ENCODE measurements around the gene ABCA7. TPM values are rescaled to one million over a fixed set of nuclear protein-coding genes. Genes with fewer than 3 reads are reported as not detected.

Gene ABCA7
- total and polyA plus RNA-seq, 2 of the 8 experiments (the other 6 are each of a cell fraction or from before 2014, with no cell fraction given), result 10.4 to 25.6 TPM

GRCh38 chr19:1040476-1041271 is 767 bp downstream of the ABCA7 start (continued):
- TF ChIP-seq TAF1 (IDR thresholded peaks at IDR 0.05; ENCODE audit: low read depth, low read length), result no peak
- TF ChIP-seq KDM1A (IDR thresholded peaks at IDR 0.05; ENCODE audit: borderline replicate concordance, low read length), result peak; percentile 79
- TF ChIP-seq CHD2 (IDR thresholded peaks at IDR 0.05; ENCODE audit: low read length), result peak; percentile 93
- peak; percentile 69 for TF ChIP-seq SAP30 (IDR thresholded peaks at IDR 0.05; ENCODE audit: insufficient read depth, insufficient replicate concordance, low read length)
- TF ChIP-seq POLR2A (IDR thresholded peaks at IDR 0.05; ENCODE audit: control extremely low read depth in 1 of 2, low read depth in 2 of 2, low read length in 2 of 2), result peak in 1 of 2 experiments; percentile 35; a peak in 1 of 3 replicates
- no peak for TF ChIP-seq MAX (IDR thresholded peaks at IDR 0.05)
- TF ChIP-seq CTCF (IDR thresholded peaks at IDR 0.05; ENCODE audit: control extremely low read depth in 1 of 3, insufficient read depth in 1 of 3, low read depth in 1 of 3, low read length in 3 of 3), result no peak
- TF ChIP-seq PHF8 (conservative IDR thresholded peaks at IDR 0.05; ENCODE audit: low read depth, low read length), result no peak
- TF ChIP-seq RXRA (IDR thresholded peaks at IDR 0.05; ENCODE audit: insufficient read depth, low read depth, low read length), result no peak
- TF ChIP-seq CTBP2 (IDR thresholded peaks at IDR 0.05; ENCODE audit: borderline replicate concordance, insufficient read depth, insufficient read length, low read length), result no peak
- TF ChIP-seq KDM5A (IDR thresholded peaks at IDR 0.05; ENCODE audit: low read length), result no peak
- no peak for TF ChIP-seq RNF2 (IDR thresholded peaks at IDR 0.05; ENCODE audit: borderline replicate concordance, low read depth, low read length, missing control alignments, poor library complexity, severe bottlenecking)
- TF ChIP-seq FOSL1 (IDR thresholded peaks at IDR 0.05; ENCODE audit: insufficient read depth, low read depth, low read length), result no peak
- no peak for TF ChIP-seq SIX5 (IDR thresholded peaks at IDR 0.05; ENCODE audit: low read depth, low read length)
- TF ChIP-seq SP1 (IDR thresholded peaks at IDR 0.05; ENCODE audit: low read depth, low read length), result peak; percentile 100
- no peak for TF ChIP-seq TBP (IDR thresholded peaks at IDR 0.05; ENCODE audit: low read depth, low read length)
- TF ChIP-seq RFX5 (IDR thresholded peaks at IDR 0.05; ENCODE audit: borderline replicate concordance, low read depth, low read length), result no peak
- TF ChIP-seq BCL11A (IDR thresholded peaks at IDR 0.05; ENCODE audit: low read depth in 2 of 2, low read length in 2 of 2), result no peak
- TF ChIP-seq CBX8 (IDR thresholded peaks at IDR 0.05; ENCODE audit: borderline replicate concordance, low read depth, low read length), result no peak
- TF ChIP-seq KDM4A (IDR thresholded peaks at IDR 0.05; ENCODE audit: low read depth, low read length, severe bottlenecking), result no peak
- no peak for TF ChIP-seq ZNF274 (IDR thresholded peaks at IDR 0.05; ENCODE audit: borderline replicate concordance, extremely low read depth, low read length)
